ENCODE results near the gene HMGXB3. TPM values are rescaled to one million over a fixed set of nuclear protein-coding genes. Genes with fewer than 3 reads are reported as not detected.

HMGXB3 gene
- polyA plus RNA-seq, 1 donor from 2014 or later: 66.6 TPM

DNA sequence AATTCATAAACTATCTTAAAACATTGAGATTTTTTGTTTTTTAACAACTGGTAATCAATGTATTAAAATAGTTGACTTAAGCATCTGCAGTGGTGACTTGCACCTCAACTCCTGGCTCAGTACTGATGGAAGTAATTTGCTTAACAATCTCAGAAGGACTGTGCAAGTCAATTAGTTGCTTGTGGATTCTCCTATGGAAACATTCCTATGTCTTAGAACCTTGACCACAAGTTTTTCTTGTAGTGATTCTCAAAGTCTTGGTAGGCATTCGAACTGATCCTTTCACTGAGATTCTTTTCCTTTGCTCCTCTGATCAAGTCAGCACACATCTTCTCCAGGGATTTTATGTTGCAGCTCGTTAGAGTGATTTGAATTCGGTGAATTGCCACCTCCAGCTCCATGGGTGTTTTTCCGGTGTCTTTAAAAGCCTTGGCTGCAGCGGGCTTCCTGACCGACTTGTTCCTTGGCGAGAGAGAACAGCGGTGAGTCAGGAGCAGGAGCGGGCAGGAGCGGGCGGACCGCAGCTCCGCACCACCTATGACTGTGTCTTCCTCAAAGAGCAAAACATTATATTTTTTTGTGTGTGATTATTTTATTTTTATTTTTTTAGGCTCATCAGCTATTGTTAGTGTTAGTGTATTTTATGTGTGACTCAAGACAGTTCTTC, 21.1 kb downstream of the HMGXB3 start:
- H3K4me2 ChIP-seq (ENCODE audit: low read length): no peak overlapping the region
- no peaks in the 10 kb centered on the region for H3K79me2 ChIP-seq (replicated peaks; ENCODE audit: insufficient read depth, low read length)
- no peaks in the 10 kb centered on the region for H3F3A ChIP-seq (ENCODE audit: insufficient read depth, low read length, poor library complexity, severe bottlenecking)
- H3K9ac ChIP-seq (ENCODE audit: low read length): no peak overlapping the region
- H2AFZ ChIP-seq (ENCODE audit: low read depth, low read length): no peak overlapping the region
- no peaks in the 10 kb centered on the region for H3K36me3 ChIP-seq (ENCODE audit: insufficient read depth, low read length)
- no peak overlapping the region for H3K4me3 ChIP-seq (ENCODE audit: low read length)
- no peaks in the 10 kb centered on the region for H3K9me3 ChIP-seq (ENCODE audit: low read length)
- TF ChIP-seq MXI1 (conservative IDR thresholded peaks at IDR 0.05; ENCODE audit: poor library complexity, severe bottlenecking) (no peak), SMC3 (conservative IDR thresholded peaks at IDR 0.05; ENCODE audit: poor library complexity) (no peak), POLR2AphosphoS5 (IDR thresholded peaks at IDR 0.05) (no peak), EZH2 (IDR thresholded peaks at IDR 0.05; ENCODE audit: borderline replicate concordance, insufficient read depth, low read length, poor library complexity, severe bottlenecking) (no peak), EP300 (conservative IDR thresholded peaks at IDR 0.05; ENCODE audit: poor library complexity, severe bottlenecking) (no peak), RAD21 (conservative IDR thresholded peaks at IDR 0.05) (no peak), TAF1 (IDR thresholded peaks at IDR 0.05; ENCODE audit: low read depth) (no peak)
- TF ChIP-seq, protein P1, sequence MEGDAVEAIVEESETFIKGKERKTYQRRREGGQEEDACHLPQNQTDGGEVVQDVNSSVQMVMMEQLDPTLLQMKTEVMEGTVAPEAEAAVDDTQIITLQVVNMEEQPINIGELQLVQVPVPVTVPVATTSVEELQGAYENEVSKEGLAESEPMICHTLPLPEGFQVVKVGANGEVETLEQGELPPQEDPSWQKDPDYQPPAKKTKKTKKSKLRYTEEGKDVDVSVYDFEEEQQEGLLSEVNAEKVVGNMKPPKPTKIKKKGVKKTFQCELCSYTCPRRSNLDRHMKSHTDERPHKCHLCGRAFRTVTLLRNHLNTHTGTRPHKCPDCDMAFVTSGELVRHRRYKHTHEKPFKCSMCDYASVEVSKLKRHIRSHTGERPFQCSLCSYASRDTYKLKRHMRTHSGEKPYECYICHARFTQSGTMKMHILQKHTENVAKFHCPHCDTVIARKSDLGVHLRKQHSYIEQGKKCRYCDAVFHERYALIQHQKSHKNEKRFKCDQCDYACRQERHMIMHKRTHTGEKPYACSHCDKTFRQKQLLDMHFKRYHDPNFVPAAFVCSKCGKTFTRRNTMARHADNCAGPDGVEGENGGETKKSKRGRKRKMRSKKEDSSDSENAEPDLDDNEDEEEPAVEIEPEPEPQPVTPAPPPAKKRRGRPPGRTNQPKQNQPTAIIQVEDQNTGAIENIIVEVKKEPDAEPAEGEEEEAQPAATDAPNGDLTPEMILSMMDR (IDR thresholded peaks at IDR 0.05; ENCODE audit: poor library complexity, severe bottlenecking): no peak
- TF ChIP-seq, protein P2, sequence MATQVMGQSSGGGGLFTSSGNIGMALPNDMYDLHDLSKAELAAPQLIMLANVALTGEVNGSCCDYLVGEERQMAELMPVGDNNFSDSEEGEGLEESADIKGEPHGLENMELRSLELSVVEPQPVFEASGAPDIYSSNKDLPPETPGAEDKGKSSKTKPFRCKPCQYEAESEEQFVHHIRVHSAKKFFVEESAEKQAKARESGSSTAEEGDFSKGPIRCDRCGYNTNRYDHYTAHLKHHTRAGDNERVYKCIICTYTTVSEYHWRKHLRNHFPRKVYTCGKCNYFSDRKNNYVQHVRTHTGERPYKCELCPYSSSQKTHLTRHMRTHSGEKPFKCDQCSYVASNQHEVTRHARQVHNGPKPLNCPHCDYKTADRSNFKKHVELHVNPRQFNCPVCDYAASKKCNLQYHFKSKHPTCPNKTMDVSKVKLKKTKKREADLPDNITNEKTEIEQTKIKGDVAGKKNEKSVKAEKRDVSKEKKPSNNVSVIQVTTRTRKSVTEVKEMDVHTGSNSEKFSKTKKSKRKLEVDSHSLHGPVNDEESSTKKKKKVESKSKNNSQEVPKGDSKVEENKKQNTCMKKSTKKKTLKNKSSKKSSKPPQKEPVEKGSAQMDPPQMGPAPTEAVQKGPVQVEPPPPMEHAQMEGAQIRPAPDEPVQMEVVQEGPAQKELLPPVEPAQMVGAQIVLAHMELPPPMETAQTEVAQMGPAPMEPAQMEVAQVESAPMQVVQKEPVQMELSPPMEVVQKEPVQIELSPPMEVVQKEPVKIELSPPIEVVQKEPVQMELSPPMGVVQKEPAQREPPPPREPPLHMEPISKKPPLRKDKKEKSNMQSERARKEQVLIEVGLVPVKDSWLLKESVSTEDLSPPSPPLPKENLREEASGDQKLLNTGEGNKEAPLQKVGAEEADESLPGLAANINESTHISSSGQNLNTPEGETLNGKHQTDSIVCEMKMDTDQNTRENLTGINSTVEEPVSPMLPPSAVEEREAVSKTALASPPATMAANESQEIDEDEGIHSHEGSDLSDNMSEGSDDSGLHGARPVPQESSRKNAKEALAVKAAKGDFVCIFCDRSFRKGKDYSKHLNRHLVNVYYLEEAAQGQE (IDR thresholded peaks at IDR 0.05; ENCODE audit: borderline replicate concordance): no peak
- no peaks in the 10 kb centered on the region for H3K27me3 ChIP-seq (ENCODE audit: insufficient read depth, low read depth, low read length)
- no peaks in the 10 kb centered on the region for H3K9me2 ChIP-seq (ENCODE audit: insufficient read depth, low read length)
- H3K27ac ChIP-seq (ENCODE audit: low read length): no peak overlapping the region
- no peaks in the 10 kb centered on the region for H4K20me1 ChIP-seq (ENCODE audit: insufficient read depth)

DNA sequence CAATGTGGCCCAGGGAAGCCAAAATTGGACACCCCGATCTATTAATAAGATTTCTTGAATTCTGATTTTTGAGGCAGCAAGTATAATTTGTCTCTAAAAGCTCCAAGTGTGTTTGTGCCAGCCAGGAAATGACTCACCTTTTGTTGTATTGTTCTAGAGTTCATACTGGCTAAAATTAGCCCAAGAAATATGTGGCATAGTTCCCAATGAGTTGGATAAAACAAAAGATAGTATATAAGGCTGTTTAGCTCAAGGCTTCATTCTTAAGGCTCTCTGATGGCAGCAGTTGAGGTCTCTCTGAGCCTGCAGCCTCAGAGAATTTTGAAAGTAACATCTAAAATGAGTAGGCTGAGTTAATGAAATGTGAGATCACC, 21.6 kb downstream of the HMGXB3 start:
- Histone ChIP-seq H2AFZ (ENCODE audit: low read depth, low read length) (no peak overlapping the region), H3F3A (ENCODE audit: insufficient read depth, low read length, poor library complexity, severe bottlenecking) (no peaks in the 10 kb centered on the region), H3K79me2 (replicated peaks; ENCODE audit: insufficient read depth, low read length) (no peaks in the 10 kb centered on the region), H3K4me2 (ENCODE audit: low read length) (no peak overlapping the region), H3K9me2 (ENCODE audit: insufficient read depth, low read length) (no peaks in the 10 kb centered on the region), H3K9ac (ENCODE audit: low read length) (no peak overlapping the region), H3K4me3 (ENCODE audit: low read length) (no peak overlapping the region), H4K20me1 (ENCODE audit: insufficient read depth) (no peaks in the 10 kb centered on the region), H3K27me3 (ENCODE audit: insufficient read depth, low read depth, low read length) (no peaks in the 10 kb centered on the region), H3K36me3 (ENCODE audit: insufficient read depth, low read length) (no peaks in the 10 kb centered on the region), H3K9me3 (ENCODE audit: low read length) (no peaks in the 10 kb centered on the region), H3K27ac (ENCODE audit: low read length) (no peak overlapping the region)
- TF ChIP-seq MXI1 (conservative IDR thresholded peaks at IDR 0.05; ENCODE audit: poor library complexity, severe bottlenecking) (no peak), SMC3 (conservative IDR thresholded peaks at IDR 0.05; ENCODE audit: poor library complexity) (no peak)
- TF ChIP-seq, protein P2 (IDR thresholded peaks at IDR 0.05; ENCODE audit: borderline replicate concordance): no peak
